HCT116 (cell line): ENCODE results near the gene PIM1. TPM values are rescaled to one million over a fixed set of nuclear protein-coding genes. Genes with fewer than 3 reads are reported as not detected.

ENCODE experiments used
- ATAC-seq: fragments of 200-7000 bp; cut with Tn5 transposase; 2 replicates; pipeline ENCODE4 v1.9.1; 2020; ENCODE audit warnings: mild to moderate bottlenecking, moderate library complexity
- BruUV-seq: library from RNA; stranded (reverse); fragments of 400-500 nt; replicated peaks from 2 replicates; lab custom pipeline; 2021; lab: Mats Ljungman, UMichigan
- CTCF ChIA-PET: fragments of 300-600 bp; sonication (Branson Sonifier 250); formaldehyde crosslinking; loops from one replicate; lab custom pipeline; 2021; ENCODE audit warnings: antibody characterized with exemption; lab: Charles Lee
- POLR2A ChIA-PET: fragments of 300-600, 350-600 bp; sonication (Branson Sonifier 250); formaldehyde crosslinking; loops from one replicate; lab custom pipeline; 2021; ENCODE audit warnings: antibody characterized with exemption; lab: Charles Lee
- RAD21 ChIA-PET, 2 experiments: fragments of 300-600 bp; sonication (Branson Sonifier 250); formaldehyde crosslinking; loops; one replicate each; lab custom pipeline; 2023; ENCODE audit warnings: low total read pairs in 2 of 2; ENCODE audit not compliant: uncharacterized antibody in 2 of 2, unreplicated experiment in 2 of 2, low non-redundant PET in 1 of 2; lab: Charles Lee
- DNase-seq: peaks from one replicate; pipeline ENCODE4 v3.0.0-alpha.2; 2010; ENCODE audit warnings: low read depth, low spot score
- H2AFZ ChIP-seq: fragments of 200-600 bp; shearing (Covaris generic), sonication (generic); 2 replicates; pipeline ENCODE4 v1.6.1; 2017; ENCODE audit warnings: low read depth, mixed run types, mixed read lengths, antibody characterized with exemption, low read length; ENCODE audit not compliant: poor library complexity, severe bottlenecking
- H3K27ac ChIP-seq: 2 replicates; pipeline ENCODE4 v1.5.1; 2012; ENCODE audit warnings: low read depth, low read length
- H3K27me3 ChIP-seq: fragments of 200-600 bp; sonication (generic); 2 replicates; pipeline ENCODE4 v1.6.1; 2016; ENCODE audit warnings: mixed run types, low read length, mixed read lengths; ENCODE audit not compliant: insufficient read depth
- H3K36me3 ChIP-seq, 2 experiments: fragments of 200-500 bp in 1 of 2; fragments of 200-600 bp in 1 of 2; sonication (Bioruptor generic) in 1 of 2; sonication (generic) in 1 of 2; 2 replicates each; pipeline versions ENCODE4 v1.5.1 to v1.6.1; 2014 to 2016; ENCODE audit warnings: low read length in 2 of 2, inconsistent platforms in 1 of 2, mixed read lengths in 1 of 2, mixed run types in 1 of 2; ENCODE audit not compliant: insufficient read depth in 2 of 2, control insufficient read depth in 1 of 2
- H3K4me1 ChIP-seq, 2 experiments: fragments of 200-600 bp in 1 of 2; sonication (generic) in 1 of 2; 2 replicates each; pipeline versions ENCODE4 v1.5.1 to v1.6.1; 2012 to 2017; ENCODE audit warnings: low read length in 2 of 2, inconsistent platforms in 1 of 2, mild to moderate bottlenecking in 1 of 2, mixed read lengths in 1 of 2, mixed run types in 1 of 2, moderate library complexity in 1 of 2; ENCODE audit not compliant: insufficient read depth in 2 of 2, control insufficient read depth in 1 of 2
- H3K4me2 ChIP-seq: fragments of 200-600 bp; sonication (generic); 2 replicates; pipeline ENCODE4 v1.6.1; 2017; ENCODE audit warnings: mixed run types, low read length, mixed read lengths
- H3K4me3 ChIP-seq, 2 experiments: fragments of 200-600 bp in 1 of 2; sonication (generic) in 1 of 2; replicated peaks in 1 of 2; 2 replicates each; pipeline ENCODE4 v1.5.1; 2011 to 2016; ENCODE audit warnings: low read length in 2 of 2, control low read depth in 1 of 2, low read depth in 1 of 2, mild to moderate bottlenecking in 1 of 2, mixed read lengths in 1 of 2, mixed run types in 1 of 2
- H3K79me2 ChIP-seq: fragments of 200-600 bp; sonication (generic); 2 replicates; pipeline ENCODE4 v1.6.1; 2017; ENCODE audit warnings: mild to moderate bottlenecking, mixed run types, low read length, moderate library complexity, mixed read lengths; ENCODE audit not compliant: insufficient read depth
- H3K9ac ChIP-seq: fragments of 200-600 bp; sonication (generic); 2 replicates; pipeline ENCODE4 v1.6.1; 2016; ENCODE audit warnings: low read length, mixed read lengths
- H3K9me2 ChIP-seq: fragments of 200-600 bp; sonication (generic), shearing (Covaris generic); 2 replicates; pipeline ENCODE4 v1.6.1; 2017; ENCODE audit warnings: mixed run types, mild to moderate bottlenecking, moderate library complexity; ENCODE audit not compliant: insufficient read depth
- H3K9me3 ChIP-seq, 2 experiments: fragments of 200-500 bp in 1 of 2; fragments of 200-600 bp in 1 of 2; sonication (Bioruptor generic) in 1 of 2; sonication (generic) in 1 of 2; 2 replicates each; pipeline ENCODE4 v1.6.1; 2014 to 2017; ENCODE audit warnings: low read length in 2 of 2, mixed read lengths in 2 of 2, inconsistent platforms in 1 of 2, low read depth in 1 of 2, mild to moderate bottlenecking in 1 of 2, mixed run types in 1 of 2, moderate library complexity in 1 of 2; ENCODE audit not compliant: control insufficient read depth in 1 of 2, insufficient read depth in 1 of 2
- H4K20me1 ChIP-seq: fragments of 200-600 bp; sonication (generic), shearing (Covaris generic); 2 replicates; pipeline ENCODE4 v1.6.1; 2017; ENCODE audit warnings: mixed run types, mild to moderate bottlenecking, moderate library complexity; ENCODE audit not compliant: insufficient read depth
- SP1 ChIP-seq: IDR thresholded peaks from 2 replicates; pipeline ENCODE4 v1.6.1; 2012; ENCODE audit warnings: low read depth
- intact Hi-C: fragments of 100-400 bp; cut with micrococcal nuclease; formaldehyde crosslinking; loops from 2 replicates; pipeline ENCODE4 v1.10.0; 2022
- total RNA-seq: library from RNA; stranded (reverse); gene quantifications from one replicate; pipeline ENCODE4 v1.2.1, GENCODE V29; 2021; ENCODE audit not compliant: unreplicated experiment

Gene PIM1
- total RNA-seq, 1 experiment from 2014 or later: 26.2 TPM

DNA sequence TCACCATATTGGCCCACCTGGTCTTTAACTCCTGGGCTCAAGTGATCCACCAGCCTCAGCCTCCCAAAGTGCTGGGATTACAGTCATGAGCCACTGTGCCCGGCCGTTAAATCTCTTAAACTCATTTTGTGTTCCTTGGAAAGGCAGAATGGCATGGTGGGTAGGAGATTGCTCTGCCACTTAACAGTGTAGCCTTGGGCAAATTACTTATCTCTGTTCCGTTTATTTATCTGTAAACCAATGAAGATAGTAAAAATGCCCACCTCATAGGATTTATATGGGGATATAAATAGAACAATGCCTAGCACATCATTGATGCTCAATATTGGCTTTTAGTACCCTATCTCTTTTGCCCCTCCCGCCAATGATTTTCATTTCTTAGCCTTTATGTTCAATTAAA, 7.2 kb upstream of the PIM1 start:
- Histone ChIP-seq H3K36me3 (no peaks in the 10 kb centered on the region), H3K4me1 (peaks cover 0 to 7% of the 10 kb centered on the region in 2 experiments; a peak in 2 of 4 replicates), H2AFZ (no peak overlapping the region), H3K9me2 (no peaks in the 10 kb centered on the region), H3K27ac (no peak overlapping the region), H3K79me2 (no peaks in the 10 kb centered on the region), H4K20me1 (no peaks in the 10 kb centered on the region), H3K27me3 (no peaks in the 10 kb centered on the region), H3K4me2 (no peak overlapping the region), H3K4me3 (no peak overlapping the region), H3K9ac (no peak overlapping the region), H3K9me3 (no peaks in the 10 kb centered on the region)
- intact Hi-C loops: no loop called here
- BruUV-seq: no TSS peak
- POLR2A ChIA-PET: no interaction called here
- no peak for DNase-seq
- CTCF ChIA-PET: no interaction called here
- no peak for ATAC-seq
- no peak for TF ChIP-seq SP1
- RAD21 ChIA-PET: no interaction called here

DNA sequence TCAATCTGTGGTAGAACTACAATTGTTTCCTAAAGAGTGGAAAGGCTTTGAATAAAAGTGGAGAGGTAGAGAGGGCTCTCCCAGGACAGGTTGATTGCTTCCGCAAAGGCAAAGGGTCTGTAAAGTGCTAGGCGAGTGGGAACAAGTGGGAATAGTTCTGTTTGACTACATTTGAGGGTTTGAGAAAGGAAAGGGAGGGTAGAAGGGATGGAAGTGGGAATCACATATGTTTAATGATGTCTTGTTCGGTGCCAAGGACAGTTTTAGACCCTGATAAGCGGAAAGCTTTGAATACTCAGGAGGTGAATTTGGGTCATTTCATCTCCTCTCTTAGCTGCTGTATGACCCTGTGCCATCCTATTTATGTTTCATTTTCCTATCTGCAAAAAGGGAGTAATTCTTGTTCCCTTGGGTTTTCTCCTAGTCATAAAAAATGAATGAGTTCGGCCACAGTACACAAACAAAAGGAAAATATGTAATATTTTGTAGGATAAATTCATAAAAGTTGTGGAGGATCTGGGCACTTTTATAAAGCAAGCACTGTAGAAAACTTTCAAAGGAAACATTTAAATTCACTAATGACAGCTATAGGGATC, 1.7 kb upstream of the PIM1 start:
- intact Hi-C loops: no loop called here

More for the DNA sequence above, 1.7 kb upstream of the PIM1 start:
- H3K27ac ChIP-seq: no peak overlapping the region
- H3K4me3 ChIP-seq: no peak overlapping the region
- H3K27me3 ChIP-seq: no peaks in the 10 kb centered on the region
- RAD21 ChIA-PET: no interaction called here
- no peaks in the 10 kb centered on the region for H3K9me2 ChIP-seq
- H3K4me2 ChIP-seq: peak overlapping the region; percentile 91; the same call in 1 of the 2 replicates
- no peak overlapping the region for H2AFZ ChIP-seq
- peaks cover 6 to 8% of the 10 kb centered on the region in 2 experiments; a peak in 3 of 4 replicates for H3K36me3 ChIP-seq
- TF ChIP-seq SP1: no peak
- TF ChIP-seq, all 23 proteins: peak for 0
- Histone ChIP-seq H3K79me2 (peaks cover 14% of the 10 kb centered on the region; the same call in 1 of the 2 replicates), H3K9me3 (no peaks in the 10 kb centered on the region), H3K4me1 (peaks cover 19 to 39% of the 10 kb centered on the region in 2 experiments), H3K9ac (no peak overlapping the region), H4K20me1 (peaks cover 4% of the 10 kb centered on the region; the same call in 1 of the 2 replicates)
- CTCF ChIA-PET: interaction anchor here (1.6 kb wide), 1 partner anchor 9 kb away, joined by 4 read pairs; no protein-coding TSS in a partner anchor
- no peak for DNase-seq
- BruUV-seq: no TSS peak
- POLR2A ChIA-PET: interaction anchor here (1.9 kb wide), 1 partner anchor 32 kb away, joined by 6 read pairs; no protein-coding TSS in a partner anchor
- ATAC-seq: no peak
